Activated T-helper 1 cell treated with anti-CD3 and anti-CD28 coated beads, Interleukin-12 subunit alpha, Interleukin-12 subunit beta, Interleukin-2, Interleukin-4 antibody, amounts not matched to agents 30 ng/mL and 10 ng/mL and 1 ng/mL, durations not matched to agents 14 hours and 24 hours and 36 hours (primary cell): ENCODE data around the gene DOC2A. TPM values are rescaled to one million over a fixed set of nuclear protein-coding genes. Genes with fewer than 3 reads are reported as not detected.
A peak's percentile ranks its signal among the peaks of the same experiment; 100 is the strongest.
"Not testable (repeated sequence)": the region's sequence is repeated elsewhere in the genome, so short reads cannot be mapped to it uniquely, and the experiment has no call there.

Source experiments
- DNase-seq: peaks from one replicate; pipeline ENCODE4 v3.0.0; 2021; ENCODE audit warnings: low spot score
- H3K27ac Mint-ChIP-seq: one replicate; pipeline ENCODE4 v1.8.0; 2021; ENCODE audit warnings: mild to moderate bottlenecking, mixed read lengths
- H3K27me3 Mint-ChIP-seq: one replicate; pipeline ENCODE4 v1.8.0; 2022; ENCODE audit warnings: mild to moderate bottlenecking, moderate library complexity, mixed read lengths; ENCODE audit not compliant: insufficient read depth
- H3K36me3 Mint-ChIP-seq: one replicate; pipeline ENCODE4 v1.8.0; 2021; ENCODE audit warnings: low read depth, mixed read lengths
- H3K4me1 Mint-ChIP-seq: one replicate; pipeline ENCODE4 v1.8.0; 2021; ENCODE audit warnings: low read depth, mixed read lengths
- H3K4me3 Mint-ChIP-seq: one replicate; pipeline ENCODE4 v1.8.0; 2021; ENCODE audit warnings: mild to moderate bottlenecking, moderate library complexity, mixed read lengths
- H3K9me3 Mint-ChIP-seq: one replicate; pipeline ENCODE4 v1.8.0; 2021; ENCODE audit warnings: mixed read lengths
- intact Hi-C: fragments of 100-400 bp; cut with micrococcal nuclease; formaldehyde crosslinking; loops from one replicate; pipeline ENCODE4 v1.15.1; 2024
- total RNA-seq: library from RNA; stranded (reverse); gene quantifications from 2 replicates; pipeline ENCODE4 v1.2.3, GENCODE V29; 2022

The DOC2A gene
- total RNA-seq, 1 donor from 2014 or later: 2.3 TPM

DNA sequence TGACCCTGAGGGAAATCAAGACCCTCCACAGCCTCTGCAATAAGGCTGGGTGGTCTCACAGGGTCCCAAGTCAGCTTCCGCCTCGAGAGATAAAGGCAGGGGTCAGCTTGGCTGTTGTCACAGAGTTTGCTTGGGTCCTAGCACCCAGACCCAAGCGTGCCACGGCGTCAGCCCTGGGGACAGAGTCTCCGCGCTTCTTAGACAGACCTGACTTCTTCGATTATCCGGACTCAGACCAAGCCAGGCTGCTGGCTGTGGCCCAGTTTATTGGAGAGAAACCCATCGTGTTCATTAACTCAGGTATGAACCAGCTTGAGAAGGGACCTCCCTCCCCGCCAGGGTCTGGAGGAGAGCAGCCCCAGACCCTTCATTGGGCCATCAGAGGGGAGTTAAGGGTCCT, 12.8 kb upstream of the DOC2A start:
- Mint-ChIP-seq H3K27ac (no peak overlapping the region), H3K9me3 (no peaks in the 10 kb centered on the region), H3K27me3 (peaks cover 26% of the 10 kb centered on the region), H3K4me3 (no peak overlapping the region), H3K4me1 (peaks cover 16% of the 10 kb centered on the region), H3K36me3 (no peaks in the 10 kb centered on the region)
- intact Hi-C loops: loop anchor here (5.0 kb wide), 2 partner anchors 201 to 216 kb away; partner anchors contain the start of genes MAZ and MVP
- DNase-seq: no peak

DNA sequence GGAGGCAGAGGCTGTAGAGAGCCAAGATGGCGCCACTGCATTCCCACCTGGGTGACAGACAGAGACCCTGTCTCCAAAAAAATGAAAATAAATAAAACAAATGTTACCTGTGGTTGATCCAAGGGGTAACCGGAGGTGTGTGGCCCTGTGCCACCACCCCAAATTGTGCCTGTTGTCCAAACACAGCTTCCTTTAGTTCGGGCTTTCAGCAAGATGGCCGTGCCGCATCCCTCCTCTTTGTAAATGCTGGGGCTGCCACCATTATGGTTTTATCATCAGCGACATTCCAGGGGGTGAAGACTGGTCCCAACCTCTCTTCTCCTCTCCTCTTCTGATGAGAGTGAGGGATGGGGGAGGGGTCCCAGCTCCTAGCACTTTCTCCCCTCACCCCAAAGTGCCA, 12.1 kb upstream of the DOC2A start, which contains the start of gene C16orf92:
Gene C16orf92, plus strand, starts transcription at position 312 of the 400 bp plus-strand sequence. CDS start 143 bp downstream, outside the sequence.
- intact Hi-C loops: loop anchor here (5.0 kb wide), 2 partner anchors 201 to 216 kb away; partner anchors contain the start of genes MAZ and MVP
- no peaks in the 10 kb centered on the region for H3K36me3 Mint-ChIP-seq
- H3K27me3 Mint-ChIP-seq: peaks cover 25% of the 10 kb centered on the region
- H3K4me1 Mint-ChIP-seq: peaks cover 17% of the 10 kb centered on the region
- H3K9me3 Mint-ChIP-seq: no peaks in the 10 kb centered on the region
- peak within 1 kb of the TSS; percentile 9 for H3K4me3 Mint-ChIP-seq
- DNase-seq: no peak
- H3K27ac Mint-ChIP-seq: no peak within 1 kb of the TSS

DNA sequence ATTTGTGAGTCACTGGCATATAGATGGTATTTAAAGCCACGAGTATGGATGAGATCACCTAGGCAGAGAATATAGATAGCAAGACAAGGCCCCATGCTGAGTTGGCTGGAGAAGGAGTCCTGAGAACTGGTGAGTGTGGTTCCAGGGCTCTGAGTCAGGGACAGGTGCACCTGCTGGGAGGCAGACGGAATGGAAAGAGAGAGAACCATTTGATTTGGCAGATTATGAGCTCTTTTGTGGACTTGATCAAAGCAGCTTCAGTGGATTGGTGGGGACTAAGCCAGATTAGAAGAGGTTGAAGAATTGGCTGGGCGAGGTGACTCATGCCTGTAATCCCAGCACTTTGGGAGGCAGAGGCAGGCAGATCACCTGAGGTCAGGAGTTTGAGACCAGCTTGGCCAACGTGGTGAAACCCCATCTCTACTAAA, 7.9 kb upstream of the DOC2A start:
- Mint-ChIP-seq H3K27me3 (peaks cover 12% of the 10 kb centered on the region), H3K4me3 (no peak overlapping the region), H3K4me1 (peaks cover 17% of the 10 kb centered on the region), H3K27ac (peak overlapping the region; percentile 1), H3K36me3 (no peaks in the 10 kb centered on the region), H3K9me3 (no peaks in the 10 kb centered on the region)
- intact Hi-C loops: no loop called here
- no peak for DNase-seq

DNA sequence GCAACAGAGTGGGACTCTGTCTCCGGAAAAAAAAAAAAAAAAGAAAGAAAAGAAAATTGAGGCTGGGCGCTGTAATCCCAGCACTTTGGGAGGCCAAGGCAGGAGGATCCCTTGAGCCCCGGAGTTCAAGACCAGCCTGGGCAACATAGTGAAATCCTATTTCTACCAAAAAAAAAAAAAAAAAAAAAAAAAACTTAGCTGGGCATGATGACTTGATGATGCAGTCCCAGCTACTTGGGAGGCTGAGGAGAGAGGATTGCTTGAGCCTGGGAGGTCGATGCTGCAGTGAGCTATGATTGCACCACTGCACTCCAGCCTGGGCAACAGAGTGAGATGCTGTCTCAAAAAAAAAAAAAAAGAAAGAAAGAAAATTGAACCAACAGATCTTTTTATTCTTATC, 7.1 kb upstream of the DOC2A start:
- intact Hi-C loops, H3K4me3 Mint-ChIP-seq, H3K9me3 Mint-ChIP-seq, H3K27ac Mint-ChIP-seq, DNase-seq, H3K36me3 Mint-ChIP-seq: not testable (repeated sequence)
- Mint-ChIP-seq H3K4me1 (peaks cover 17% of the 10 kb centered on the region), H3K27me3 (peaks cover 12% of the 10 kb centered on the region)

DNA sequence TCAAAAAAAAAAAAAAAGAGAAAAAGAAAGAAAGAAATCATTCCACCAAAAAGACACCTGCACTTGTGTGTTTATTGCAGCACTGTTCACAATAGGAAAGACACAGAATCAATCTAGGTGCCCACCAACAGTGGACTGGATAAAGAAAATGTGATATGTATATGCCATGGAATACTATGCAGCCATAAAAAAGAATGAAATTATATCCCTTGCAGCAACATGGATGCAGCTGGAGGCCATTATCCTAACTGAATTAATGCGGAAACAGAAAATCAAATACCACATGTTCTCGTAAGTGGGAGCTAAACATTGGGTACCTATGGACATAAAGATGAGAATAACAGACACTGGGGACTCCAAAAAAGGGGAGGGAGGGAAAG, 6.4 kb upstream of the DOC2A start:
- no peak overlapping the region for H3K4me3 Mint-ChIP-seq
- intact Hi-C loops: no loop called here
- H3K4me1 Mint-ChIP-seq: peaks cover 17% of the 10 kb centered on the region
- H3K9me3 Mint-ChIP-seq: no peaks in the 10 kb centered on the region
- no peak overlapping the region for H3K27ac Mint-ChIP-seq
- no peak for DNase-seq
- peaks cover 17% of the 10 kb centered on the region for H3K27me3 Mint-ChIP-seq
- H3K36me3 Mint-ChIP-seq: no peaks in the 10 kb centered on the region

DNA sequence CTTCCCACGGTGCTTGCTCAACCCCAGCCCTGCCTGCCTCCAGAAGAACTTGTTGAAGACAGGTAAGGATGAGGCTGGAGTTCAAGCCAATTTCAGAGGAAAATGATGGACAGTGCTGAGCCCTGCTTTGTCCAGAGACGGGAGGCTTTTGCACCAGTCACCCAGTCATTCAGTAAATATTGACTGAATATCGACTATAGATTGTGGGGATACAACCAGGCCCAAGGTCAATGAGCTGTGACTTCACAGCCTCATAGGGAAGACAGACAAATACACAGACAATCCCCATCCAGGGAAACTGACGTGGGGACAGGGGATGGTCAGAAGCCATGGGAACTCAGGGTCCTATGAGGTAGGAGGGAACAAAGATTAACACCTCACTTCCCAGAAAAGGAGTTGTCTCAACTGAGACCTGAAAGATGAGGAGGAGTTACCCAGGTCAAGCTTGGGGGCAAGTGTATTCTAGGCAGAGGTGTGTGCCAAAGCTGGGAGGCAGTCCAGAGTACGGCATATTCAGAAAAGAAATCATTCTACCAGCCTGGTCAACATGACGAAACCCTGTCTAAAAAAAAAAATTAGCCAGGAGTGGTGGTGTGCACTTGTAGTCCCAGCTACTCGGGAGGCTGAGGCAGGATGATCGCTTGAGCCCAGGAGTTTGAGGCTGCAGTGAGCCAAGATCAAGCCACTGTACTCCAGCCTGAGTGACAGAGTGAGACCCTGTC, 5.9 kb upstream of the DOC2A start:
- Mint-ChIP-seq H3K27me3 (peaks cover 22% of the 10 kb centered on the region), H3K4me1 (peaks cover 22% of the 10 kb centered on the region), H3K36me3 (no peaks in the 10 kb centered on the region), H3K9me3 (no peaks in the 10 kb centered on the region), H3K27ac (no peak overlapping the region), H3K4me3 (no peak overlapping the region)
- DNase-seq: no peak
- intact Hi-C loops: no loop called here

DNA sequence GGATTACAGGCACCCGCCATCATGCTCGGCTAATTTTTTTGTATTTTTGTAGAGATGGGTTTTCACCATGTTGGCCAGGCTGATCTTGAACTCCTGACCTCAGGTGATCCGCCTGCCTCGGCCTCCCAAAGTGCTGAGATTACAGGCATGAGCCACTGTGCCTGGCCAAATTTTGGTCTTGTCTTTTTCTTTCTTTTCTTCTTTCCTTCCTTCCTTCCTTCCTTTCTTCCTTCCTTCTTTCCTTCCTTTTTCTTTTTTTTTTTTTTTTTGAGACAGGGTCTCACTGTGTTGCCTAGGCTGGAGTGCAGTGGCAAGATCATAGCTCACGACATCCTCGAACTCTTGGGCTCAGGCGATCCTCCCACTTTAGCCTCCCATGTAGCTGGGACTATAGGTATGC, 4.6 kb upstream of the DOC2A start:
- H3K4me1 Mint-ChIP-seq: peaks cover 12% of the 10 kb centered on the region
- H3K4me3 Mint-ChIP-seq, DNase-seq, intact Hi-C loops, H3K27ac Mint-ChIP-seq, H3K36me3 Mint-ChIP-seq, H3K9me3 Mint-ChIP-seq: not testable (repeated sequence)
- peaks cover 21% of the 10 kb centered on the region for H3K27me3 Mint-ChIP-seq

DNA sequence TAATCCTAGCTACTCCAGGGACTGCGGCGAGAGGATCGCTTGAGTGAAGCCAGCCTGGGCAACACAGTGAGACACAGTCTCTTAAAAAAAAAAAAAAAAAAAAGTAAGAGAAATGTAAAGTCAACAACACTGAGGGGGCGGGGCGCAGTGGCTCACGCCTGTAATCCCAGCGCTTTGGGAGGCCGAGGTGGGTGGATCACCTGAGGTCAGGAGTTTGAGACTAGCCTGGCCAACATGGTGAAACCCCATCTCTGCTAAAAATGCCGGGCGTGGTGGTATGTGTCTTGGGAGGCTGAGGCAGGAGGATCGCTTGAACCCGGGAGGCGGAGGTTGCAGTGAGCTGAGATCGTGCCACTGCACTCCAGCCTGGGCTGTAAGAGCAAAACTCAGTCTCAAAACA, 1.8 kb upstream of the DOC2A start:
- H3K4me3 Mint-ChIP-seq, DNase-seq, intact Hi-C loops, H3K4me1 Mint-ChIP-seq, H3K27ac Mint-ChIP-seq, H3K9me3 Mint-ChIP-seq, H3K36me3 Mint-ChIP-seq: not testable (repeated sequence)
- H3K27me3 Mint-ChIP-seq: peaks cover 29% of the 10 kb centered on the region

DNA sequence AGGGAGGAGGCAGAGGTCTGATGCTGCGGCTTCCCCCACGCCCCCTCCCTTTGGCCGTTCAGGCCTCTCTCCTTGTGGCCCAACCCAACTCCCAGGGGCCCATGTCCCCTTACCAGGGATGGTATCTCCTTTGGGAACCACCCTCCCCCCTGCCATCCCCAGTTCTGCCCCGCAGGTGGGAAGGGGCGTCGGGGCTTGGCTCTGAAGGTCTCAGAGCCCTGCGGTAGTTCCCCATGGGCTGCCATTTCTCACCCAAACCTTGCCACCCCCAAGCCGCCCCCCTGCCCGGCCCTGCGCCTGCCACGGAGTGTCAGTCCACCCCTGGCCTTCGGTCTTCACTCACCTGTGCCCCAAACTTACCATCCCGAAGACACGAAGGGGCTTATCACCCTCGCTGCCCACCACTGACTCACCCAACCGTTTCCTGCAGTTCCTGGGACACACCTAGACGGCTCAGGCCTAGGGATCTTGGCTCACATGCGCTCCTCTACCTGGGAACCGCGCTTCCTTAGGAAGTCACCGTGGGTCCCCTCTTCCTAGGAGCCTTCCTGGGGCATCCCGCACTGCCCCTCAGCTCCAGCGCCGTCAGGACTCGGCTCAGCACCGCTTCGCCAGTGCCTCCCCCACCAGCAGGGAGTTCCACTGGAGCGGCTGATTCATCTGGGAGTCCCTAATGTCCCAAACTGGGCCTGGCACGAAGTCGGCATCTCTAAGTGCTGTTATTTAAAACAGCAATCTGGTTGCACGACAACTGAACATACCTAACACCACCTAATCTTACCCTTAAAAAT, 1.1 kb upstream of the DOC2A start:
- no peaks in the 10 kb centered on the region for H3K36me3 Mint-ChIP-seq
- H3K4me1 Mint-ChIP-seq: peaks cover 6% of the 10 kb centered on the region
- no peak for DNase-seq
- peak overlapping the region; percentile 86 for H3K27ac Mint-ChIP-seq
- H3K27me3 Mint-ChIP-seq: peaks cover 29% of the 10 kb centered on the region
- H3K4me3 Mint-ChIP-seq: peak overlapping the region; percentile 87
- intact Hi-C loops: no loop called here
- no peaks in the 10 kb centered on the region for H3K9me3 Mint-ChIP-seq

DNA sequence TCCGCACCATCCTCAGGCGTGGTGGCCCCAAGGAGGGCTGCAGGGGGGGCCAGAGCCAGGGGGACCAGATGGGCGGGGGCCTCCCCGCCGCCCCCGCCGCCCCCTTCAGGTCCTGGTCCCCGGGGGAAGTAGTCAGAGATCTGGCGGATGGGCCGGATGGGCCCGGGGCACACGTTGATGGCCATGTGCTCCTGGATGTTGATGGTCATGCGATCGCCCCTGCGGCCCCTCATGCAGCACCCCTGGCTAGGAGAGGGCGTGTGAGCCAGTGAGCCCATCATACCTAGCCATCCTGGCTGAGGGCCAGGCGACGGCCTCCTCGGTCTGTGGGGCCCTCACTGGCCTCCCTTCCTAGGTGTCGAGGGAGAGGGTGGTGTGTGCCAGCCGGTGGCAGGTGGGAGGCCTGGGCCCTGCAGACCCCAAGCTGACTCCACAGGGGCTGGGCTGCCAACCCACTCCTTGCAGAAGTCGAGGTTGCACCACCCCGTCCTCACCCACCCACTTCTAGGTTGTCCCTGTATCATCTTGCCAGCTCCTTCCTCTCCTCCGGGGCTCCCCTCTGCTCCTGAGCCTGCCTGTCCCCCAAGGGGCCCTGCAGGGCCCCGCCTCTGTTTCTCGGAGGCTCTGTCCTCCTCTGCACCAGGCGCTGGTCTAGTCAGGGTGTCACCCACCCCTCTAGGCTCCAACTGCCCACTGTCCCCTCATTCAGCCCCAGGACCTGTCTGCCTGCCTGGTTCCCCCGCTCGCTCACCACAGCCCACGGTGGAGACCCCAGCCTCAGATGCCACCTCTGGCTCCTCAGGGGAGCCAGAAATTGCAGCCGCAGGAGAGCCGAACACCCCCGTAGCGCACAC, 610 bp downstream of the DOC2A start:
- Mint-ChIP-seq H3K36me3 (no peaks in the 10 kb centered on the region), H3K4me1 (peaks cover 6% of the 10 kb centered on the region), H3K9me3 (no peaks in the 10 kb centered on the region), H3K27ac (no peak overlapping the region), H3K27me3 (peaks cover 29% of the 10 kb centered on the region), H3K4me3 (peak overlapping the region; percentile 64)
- intact Hi-C loops: loop anchor here (5.0 kb wide), 1 partner anchor 308 kb away; no protein-coding TSS in a partner anchor
- no peak for DNase-seq

DNA sequence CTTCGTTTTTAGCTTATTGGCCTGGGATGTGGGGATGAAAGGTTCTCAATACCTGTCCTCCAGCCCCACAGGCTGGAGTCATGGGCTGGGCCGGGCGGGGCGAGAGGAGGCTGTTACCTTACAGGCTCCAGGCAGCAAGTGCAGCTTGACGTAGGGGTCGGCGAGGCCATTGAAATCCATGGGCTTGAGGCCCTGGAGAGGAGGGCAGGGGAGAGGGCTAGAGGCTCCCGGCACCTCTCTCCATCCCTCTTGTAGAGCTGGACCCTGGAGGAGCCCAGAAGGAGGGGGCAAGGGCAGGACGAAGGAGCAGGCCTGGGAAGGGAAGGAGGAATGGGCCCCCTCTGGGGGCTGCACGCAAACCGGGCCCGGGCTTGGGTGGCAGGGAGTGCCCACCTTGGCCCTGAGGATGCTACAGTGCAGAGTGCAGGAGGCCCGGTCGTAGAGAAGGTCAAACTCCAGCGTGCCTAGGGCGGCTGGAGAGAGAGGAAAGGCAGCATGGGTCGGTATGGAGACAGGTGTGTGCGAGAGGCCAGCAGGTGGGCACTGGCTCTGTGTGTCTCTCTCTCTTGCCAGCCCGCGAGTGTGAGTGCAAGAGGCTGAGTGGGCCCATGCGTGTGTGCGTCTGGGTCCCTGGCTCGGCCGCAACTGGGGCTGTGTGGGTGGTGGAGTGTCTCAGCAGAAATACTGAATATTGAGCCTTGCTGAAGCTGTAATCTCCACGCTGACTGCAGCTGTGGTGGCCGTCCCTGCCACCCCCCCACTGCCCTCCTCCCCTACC, 1.6 kb downstream of the DOC2A start:
- no peaks in the 10 kb centered on the region for H3K36me3 Mint-ChIP-seq
- intact Hi-C loops: loop anchor here (5.0 kb wide), 1 partner anchor 307 kb away; no protein-coding TSS in a partner anchor
- no peak overlapping the region for H3K4me3 Mint-ChIP-seq
- no peak overlapping the region for H3K27ac Mint-ChIP-seq
- no peaks in the 10 kb centered on the region for H3K9me3 Mint-ChIP-seq
- no peak for DNase-seq
- H3K4me1 Mint-ChIP-seq: peaks cover 6% of the 10 kb centered on the region
- H3K27me3 Mint-ChIP-seq: peaks cover 29% of the 10 kb centered on the region

DNA sequence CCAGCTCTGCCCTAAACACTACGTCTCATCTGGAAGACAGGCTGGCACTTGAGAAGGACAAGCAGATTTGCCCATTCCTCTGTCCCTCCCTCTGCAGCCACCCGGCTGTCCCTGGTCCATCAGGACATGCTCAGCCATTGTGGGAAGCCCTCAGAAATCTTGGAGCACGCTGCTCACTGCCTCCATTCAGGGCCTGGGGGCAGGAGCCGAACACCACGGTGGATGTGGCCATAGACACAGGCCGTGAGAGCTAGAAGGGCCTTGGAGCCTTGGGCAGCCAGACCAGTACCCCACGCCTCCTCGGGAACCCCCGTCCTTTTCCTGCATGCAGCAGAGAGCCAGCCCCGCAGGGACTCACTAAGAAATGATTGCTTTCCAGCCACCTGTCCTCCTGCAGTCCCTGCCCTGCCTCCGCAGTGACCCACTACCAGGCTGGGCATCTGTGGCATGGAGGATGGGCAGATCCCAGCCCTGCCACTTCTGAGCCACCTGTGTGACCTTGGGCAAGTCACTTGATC, 3.4 kb downstream of the DOC2A start:
- H3K27ac Mint-ChIP-seq: no peak overlapping the region

More for the DNA sequence above, 3.4 kb downstream of the DOC2A start:
- Mint-ChIP-seq H3K4me1 (peaks cover 6% of the 10 kb centered on the region), H3K27me3 (peaks cover 25% of the 10 kb centered on the region), H3K4me3 (no peak overlapping the region), H3K9me3 (no peaks in the 10 kb centered on the region), H3K36me3 (peaks cover 3% of the 10 kb centered on the region)
- no peak for DNase-seq
- intact Hi-C loops: loop anchor here (5.0 kb wide), 1 partner anchor 305 kb away; no protein-coding TSS in a partner anchor
